Activated B cell treated with CpG ODN at 0.5 μM for 24 hours (primary cell): Measurements from ENCODE around the gene LRBA. TPM values are rescaled to one million over a fixed set of nuclear protein-coding genes. Genes with fewer than 3 reads are reported as not detected.

Experiments
- ATAC-seq: fragments of 200-7000 bp; cut with Tn5 transposase; one replicate; pipeline ENCODE4 v1.10.0; 2021; ENCODE audit warnings: low read depth, mild to moderate bottlenecking, moderate library complexity
- CTCF ChIA-PET: fragments of 350-600 bp; sonication (Branson Sonifier 250); formaldehyde crosslinking; loops from one replicate; lab custom pipeline; 2021; ENCODE audit warnings: antibody characterized with exemption; lab: Charles Lee
- POLR2A ChIA-PET: fragments of 350-600 bp; sonication (Branson Sonifier 250); formaldehyde crosslinking; loops from one replicate; lab custom pipeline; 2021; ENCODE audit warnings: antibody characterized with exemption; lab: Charles Lee
- DNase-seq: peaks from one replicate; pipeline ENCODE4 v3.0.0; 2022
- H3K27ac Mint-ChIP-seq: one replicate; pipeline ENCODE4 v1.8.0; 2020; ENCODE audit warnings: mixed read lengths
- H3K27me3 Mint-ChIP-seq: one replicate; pipeline ENCODE4 v1.8.0; 2021; ENCODE audit warnings: mixed read lengths
- H3K36me3 Mint-ChIP-seq: one replicate; pipeline ENCODE4 v1.8.0; 2021; ENCODE audit warnings: low read depth, mixed read lengths
- H3K4me1 Mint-ChIP-seq: one replicate; pipeline ENCODE4 v1.8.0; 2021; ENCODE audit warnings: mixed read lengths
- H3K4me3 Mint-ChIP-seq: one replicate; pipeline ENCODE4 v1.8.0; 2020; ENCODE audit warnings: mild to moderate bottlenecking, mixed read lengths
- H3K9me3 Mint-ChIP-seq: one replicate; pipeline ENCODE4 v1.8.0; 2020; ENCODE audit warnings: mixed read lengths
- intact Hi-C: fragments of 100-400 bp; cut with micrococcal nuclease; formaldehyde crosslinking; loops from one replicate; pipeline ENCODE4 v1.15.1; 2024
- total RNA-seq: library from RNA; stranded (reverse); gene quantifications from 2 replicates; pipeline ENCODE4 v1.2.3, GENCODE V29; 2022
- TF ChIP-seq, protein P1 (sequence below): fragments of 200-600 bp; IDR thresholded peaks from one replicate; pipeline ENCODE4 v1.8.0; 2022; ENCODE audit warnings: antibody characterized with exemption, mild to moderate bottlenecking

LRBA gene
- total RNA-seq, 1 donor from 2014 or later = 66.5 TPM

DNA sequence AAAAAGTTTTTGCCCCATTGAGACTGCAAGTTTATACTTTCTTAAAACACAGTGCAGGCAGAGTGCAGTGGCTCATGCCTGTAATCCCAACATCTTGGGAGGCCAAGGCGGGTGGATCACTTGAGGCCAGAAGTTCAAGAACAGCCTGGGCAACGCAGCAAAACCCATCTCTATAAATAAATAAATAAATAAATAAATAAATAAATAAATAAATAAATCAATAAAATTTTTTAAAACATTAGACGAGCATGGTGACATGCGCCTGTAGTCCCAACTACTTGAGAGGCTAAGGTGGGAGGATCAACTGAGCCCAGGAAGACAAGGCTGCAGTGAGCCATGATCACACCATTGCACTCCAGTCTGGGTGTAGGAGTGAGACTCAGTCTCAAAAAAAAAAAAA is 213.3 kb downstream of the LRBA start:
- H3K9me3 Mint-ChIP-seq = no peaks in the 10 kb centered on the region
- H3K27me3 Mint-ChIP-seq = no peaks in the 10 kb centered on the region
- no peak overlapping the region for H3K27ac Mint-ChIP-seq
- TF ChIP-seq, protein P1, sequence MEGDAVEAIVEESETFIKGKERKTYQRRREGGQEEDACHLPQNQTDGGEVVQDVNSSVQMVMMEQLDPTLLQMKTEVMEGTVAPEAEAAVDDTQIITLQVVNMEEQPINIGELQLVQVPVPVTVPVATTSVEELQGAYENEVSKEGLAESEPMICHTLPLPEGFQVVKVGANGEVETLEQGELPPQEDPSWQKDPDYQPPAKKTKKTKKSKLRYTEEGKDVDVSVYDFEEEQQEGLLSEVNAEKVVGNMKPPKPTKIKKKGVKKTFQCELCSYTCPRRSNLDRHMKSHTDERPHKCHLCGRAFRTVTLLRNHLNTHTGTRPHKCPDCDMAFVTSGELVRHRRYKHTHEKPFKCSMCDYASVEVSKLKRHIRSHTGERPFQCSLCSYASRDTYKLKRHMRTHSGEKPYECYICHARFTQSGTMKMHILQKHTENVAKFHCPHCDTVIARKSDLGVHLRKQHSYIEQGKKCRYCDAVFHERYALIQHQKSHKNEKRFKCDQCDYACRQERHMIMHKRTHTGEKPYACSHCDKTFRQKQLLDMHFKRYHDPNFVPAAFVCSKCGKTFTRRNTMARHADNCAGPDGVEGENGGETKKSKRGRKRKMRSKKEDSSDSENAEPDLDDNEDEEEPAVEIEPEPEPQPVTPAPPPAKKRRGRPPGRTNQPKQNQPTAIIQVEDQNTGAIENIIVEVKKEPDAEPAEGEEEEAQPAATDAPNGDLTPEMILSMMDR = no peak
- ChIA-PET POLR2A (interaction anchor here (0.7 kb wide), 1 partner anchor 241 kb away, joined by 10 read pairs; no protein-coding TSS in a partner anchor), CTCF (no interaction called here)
- no peak overlapping the region for H3K4me3 Mint-ChIP-seq
- no peaks in the 10 kb centered on the region for H3K4me1 Mint-ChIP-seq
- intact Hi-C loops = no loop called here
- DNase-seq = no peak
- no peak for ATAC-seq
- H3K36me3 Mint-ChIP-seq = peaks cover 53% of the 10 kb centered on the region

DNA sequence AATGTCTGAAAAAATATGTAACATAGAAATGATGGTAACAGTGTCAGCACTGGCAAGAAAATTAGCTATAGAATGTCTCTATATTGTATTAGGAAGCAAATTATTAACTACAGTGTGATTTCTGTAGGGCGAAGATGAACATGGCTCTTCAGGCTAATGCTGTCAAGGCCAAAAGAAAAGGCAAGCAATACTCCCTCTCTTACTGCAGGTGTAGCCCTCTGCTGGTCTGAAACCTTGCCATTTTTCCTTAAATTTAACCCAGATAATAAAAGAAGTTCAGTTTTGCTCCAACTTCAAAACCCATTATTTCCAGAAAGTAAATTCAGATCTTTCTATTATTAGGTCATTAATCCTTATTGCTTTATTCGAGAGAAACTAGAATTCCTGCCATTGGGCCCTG is 215.9 kb downstream of the LRBA start:
- CTCF ChIA-PET = no interaction called here
- H3K36me3 Mint-ChIP-seq = peaks cover 43% of the 10 kb centered on the region
- H3K27ac Mint-ChIP-seq = no peak overlapping the region
- intact Hi-C loops = no loop called here
- no peak overlapping the region for H3K4me3 Mint-ChIP-seq
- TF ChIP-seq, protein P1 = no peak
- no peaks in the 10 kb centered on the region for H3K27me3 Mint-ChIP-seq
- DNase-seq = no peak
- H3K4me1 Mint-ChIP-seq = no peaks in the 10 kb centered on the region
- ATAC-seq = no peak
- POLR2A ChIA-PET = no interaction called here
- no peaks in the 10 kb centered on the region for H3K9me3 Mint-ChIP-seq

DNA sequence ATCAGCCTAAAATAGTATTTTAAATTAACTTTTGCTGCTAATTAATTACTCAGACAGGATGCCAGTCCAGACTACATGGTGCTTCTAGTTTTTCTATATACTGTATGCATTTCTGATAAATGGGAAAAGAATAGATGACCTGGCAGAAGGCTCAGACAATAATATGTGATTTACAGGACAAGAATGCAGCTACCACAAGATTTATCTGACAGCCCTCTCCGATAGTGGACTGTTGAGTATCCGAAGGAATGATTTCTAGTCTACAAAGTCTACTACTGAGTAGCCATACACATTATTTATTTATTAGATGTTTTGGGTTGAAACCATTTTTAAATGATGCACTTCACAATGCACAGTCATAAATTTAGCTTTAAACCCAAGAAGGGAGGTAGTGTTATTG is 220.4 kb downstream of the LRBA start:
- Mint-ChIP-seq H3K36me3 (peaks cover 31% of the 10 kb centered on the region), H3K27ac (no peak overlapping the region), H3K9me3 (no peaks in the 10 kb centered on the region), H3K4me1 (peaks cover 1% of the 10 kb centered on the region), H3K27me3 (no peaks in the 10 kb centered on the region), H3K4me3 (no peak overlapping the region)
- TF ChIP-seq, protein P1 = no peak
- ChIA-PET CTCF (no interaction called here), POLR2A (no interaction called here)
- DNase-seq = no peak
- intact Hi-C loops = no loop called here
- no peak for ATAC-seq

DNA sequence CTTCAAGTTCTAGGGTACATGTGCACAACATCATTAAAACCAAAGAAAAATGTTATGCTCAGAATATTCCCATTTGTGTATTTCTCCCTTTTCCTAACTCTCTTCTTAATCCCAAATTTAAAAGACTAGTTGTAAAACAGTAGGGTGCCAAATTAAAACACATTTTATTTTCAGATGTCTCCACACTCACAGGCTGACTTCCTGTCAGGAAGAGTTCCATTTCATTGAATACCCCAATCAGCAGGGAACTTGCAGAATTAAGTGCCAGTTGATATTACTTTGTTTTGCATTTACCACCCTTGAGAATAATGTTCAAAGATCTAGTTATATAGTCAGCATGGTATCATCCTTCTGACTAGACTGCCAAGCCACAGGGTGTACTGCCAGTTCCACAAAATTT is 225.2 kb downstream of the LRBA start:
- Mint-ChIP-seq H3K4me3 (no peak overlapping the region), H3K27me3 (no peaks in the 10 kb centered on the region), H3K9me3 (no peaks in the 10 kb centered on the region), H3K27ac (no peak overlapping the region), H3K4me1 (peaks cover 1% of the 10 kb centered on the region), H3K36me3 (peaks cover 15% of the 10 kb centered on the region)
- no peak for DNase-seq
- ChIA-PET CTCF (no interaction called here), POLR2A (no interaction called here)
- intact Hi-C loops = no loop called here
- TF ChIP-seq, protein P1 = no peak
- ATAC-seq = no peak

DNA sequence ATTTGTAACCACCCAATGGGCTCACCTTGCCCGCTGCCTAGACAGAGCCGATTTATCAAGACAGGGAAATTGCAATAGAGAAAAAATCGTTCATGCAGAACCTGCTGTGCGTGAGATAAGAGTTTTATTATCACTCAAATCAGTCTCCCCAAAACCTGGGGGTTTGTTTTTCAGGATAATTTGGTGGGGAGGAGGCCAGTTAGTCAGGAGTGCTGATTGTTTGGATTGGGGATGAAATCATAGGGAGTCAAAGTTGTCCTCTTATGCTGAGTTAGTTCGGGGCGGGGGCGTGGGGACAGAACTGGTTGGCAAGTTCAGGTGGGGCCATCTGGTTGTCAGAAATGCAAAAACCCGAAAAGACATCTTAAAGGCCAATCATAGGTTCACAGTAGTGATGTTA is 230.1 kb downstream of the LRBA start:
- POLR2A ChIA-PET = no interaction called here

More for the DNA sequence above, 230.1 kb downstream of the LRBA start:
- Mint-ChIP-seq H3K4me1 (peaks cover 1% of the 10 kb centered on the region), H3K4me3 (no peak overlapping the region), H3K27me3 (no peaks in the 10 kb centered on the region), H3K9me3 (no peaks in the 10 kb centered on the region), H3K36me3 (peaks cover 16% of the 10 kb centered on the region), H3K27ac (no peak overlapping the region)
- intact Hi-C loops = no loop called here
- no peak for DNase-seq
- ATAC-seq = no peak
- TF ChIP-seq, protein P1 = no peak
- CTCF ChIA-PET = no interaction called here
